Measurements from ENCODE around the gene HAP1.

DNA sequence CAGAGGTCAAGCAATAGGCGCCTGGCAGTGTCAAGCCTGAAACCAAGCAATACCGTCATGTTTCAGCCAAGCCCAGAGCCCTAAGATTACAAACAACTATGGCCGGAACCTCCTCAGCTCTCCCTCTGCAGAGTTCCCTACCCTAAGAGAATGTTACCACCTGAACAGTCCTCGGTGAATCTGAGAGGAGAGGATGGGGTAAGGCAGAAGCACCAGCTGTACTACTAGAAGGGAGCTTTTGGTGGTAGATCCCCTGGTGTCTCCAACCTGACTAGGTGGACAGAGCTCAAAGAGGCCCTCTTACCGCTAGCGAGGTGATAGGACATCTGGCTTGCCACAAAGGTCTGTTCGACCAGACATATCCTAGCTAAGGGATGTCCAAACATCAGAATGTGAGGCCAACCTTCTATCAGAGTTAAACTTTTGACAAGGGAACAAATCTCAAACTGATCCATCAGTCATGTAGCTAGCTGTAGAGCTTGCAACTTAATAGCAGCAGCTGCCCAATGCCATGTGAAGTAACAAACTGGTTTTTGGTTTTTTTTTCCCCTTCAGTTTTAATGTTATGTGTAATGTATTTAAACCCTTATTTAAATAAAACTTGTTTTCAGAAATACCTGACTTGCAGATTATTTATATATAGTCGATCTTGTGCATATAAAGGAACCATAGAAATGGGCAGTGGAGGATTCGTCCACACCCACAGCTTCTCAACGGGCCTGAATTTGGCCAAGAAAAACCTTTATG, 43.2 kb downstream of the HAP1 start:
- TF ChIP-seq CTCF (conservative IDR thresholded peaks at IDR 0.05) (no peak), ZFX (IDR thresholded peaks at IDR 0.05) (no peak)

Data from C4-2B (cell line).